KG1 (cell line): ENCODE data around the gene TMEM182.

Source experiments
- DNase-seq: peaks from one replicate; lab custom pipeline; 2025; lab: John Stamatoyannopoulos, UW

Gene TMEM182

GRCh38 chr2:102801858-102802699 lies 40.2 kb downstream of the TMEM182 start:
- DNase-seq = no peak

GRCh38 chr2:102803041-102803896 lies 41.4 kb downstream of the TMEM182 start:
- no peak for DNase-seq

GRCh38 chr2:102803897-102804217 lies 42.0 kb downstream of the TMEM182 start:
- no peak for DNase-seq

GRCh38 chr2:102806250-102806837 lies 44.5 kb downstream of the TMEM182 start:
- DNase-seq = peak; percentile 23

GRCh38 chr2:102809291-102810189 lies 47.7 kb downstream of the TMEM182 start:
- no peak for DNase-seq

GRCh38 chr2:102815285-102815684 lies 53.5 kb downstream of the TMEM182 start:
- no peak for DNase-seq

GRCh38 chr2:102826904-102827303 lies 65.1 kb downstream of the TMEM182 start:
- DNase-seq = no peak

GRCh38 chr2:102832789-102833188 lies 71.0 kb downstream of the TMEM182 start:
- no peak for DNase-seq

GRCh38 chr2:102834523-102835273 lies 72.9 kb downstream of the TMEM182 start:
- no peak for DNase-seq

- DNase-seq = no peak
Measured at GRCh38 chr2:102837626-102838198, 75.9 kb downstream of the TMEM182 start.

GRCh38 chr2:102839668-102840388 lies 78.0 kb downstream of the TMEM182 start:
- peak; percentile 54 for DNase-seq

GRCh38 chr2:102841107-102841840 lies 79.4 kb downstream of the TMEM182 start:
- peak; percentile 24 for DNase-seq

GRCh38 chr2:102843764-102844443 lies 82.1 kb downstream of the TMEM182 start:
- no peak for DNase-seq

- no peak for DNase-seq
Measured at GRCh38 chr2:102844911-102845310, 83.1 kb downstream of the TMEM182 start.

GRCh38 chr2:102848366-102848839 lies 86.6 kb downstream of the TMEM182 start:
- peak; percentile 1 for DNase-seq

GRCh38 chr2:102850888-102851287 lies 89.1 kb downstream of the TMEM182 start:
- DNase-seq = no peak

GRCh38 chr2:102852867-102853266 lies 91.0 kb downstream of the TMEM182 start:
- DNase-seq = no peak
